WTC11 (cell line): Measurements from ENCODE around the gene EVI5L. TPM values are rescaled to one million over a fixed set of nuclear protein-coding genes. Genes with fewer than 3 reads are reported as not detected.

Source experiments
- ATAC-seq: fragments of 200-7000 bp; cut with Tn5 transposase; 2 replicates; pipeline ENCODE4 v1.10.0; 2021; ENCODE audit warnings: mild to moderate bottlenecking, moderate library complexity
- CTCF ChIA-PET: fragments of 300-600 bp; sonication (Branson Sonifier 250); formaldehyde crosslinking; loops from one replicate; lab custom pipeline; 2021; ENCODE audit warnings: antibody characterized with exemption; lab: Charles Lee
- POLR2A ChIA-PET: fragments of 350-600 bp; sonication (Branson Sonifier 250); formaldehyde crosslinking; loops from one replicate; lab custom pipeline; 2021; ENCODE audit warnings: antibody characterized with exemption; lab: Charles Lee
- DNase-seq: peaks from one replicate; pipeline ENCODE4 v3.0.0; 2021; ENCODE audit warnings: low spot score
- H3K27ac Mint-ChIP-seq: 2 replicates; pipeline ENCODE4 v1.8.0; 2021; ENCODE audit warnings: mixed read lengths
- H3K27me3 Mint-ChIP-seq: 2 replicates; pipeline ENCODE4 v1.8.0; 2021; ENCODE audit warnings: low read depth, mild to moderate bottlenecking, moderate library complexity, mixed read lengths
- H3K36me3 Mint-ChIP-seq: 2 replicates; pipeline ENCODE4 v1.8.0; 2021; ENCODE audit warnings: mixed read lengths
- H3K4me1 Mint-ChIP-seq: 2 replicates; pipeline ENCODE4 v1.8.0; 2022; ENCODE audit warnings: mixed read lengths
- H3K4me3 Mint-ChIP-seq: 2 replicates; pipeline ENCODE4 v1.8.0; 2021; ENCODE audit warnings: mild to moderate bottlenecking, moderate library complexity, mixed read lengths
- H3K9me3 Mint-ChIP-seq: 2 replicates; pipeline ENCODE4 v1.8.0; 2021; ENCODE audit warnings: mixed read lengths
- CREB1 ChIP-seq: sonication (generic); formaldehyde crosslinking; IDR thresholded peaks from 2 replicates; pipeline ENCODE4 v1.8.0; 2023; ENCODE audit warnings: mild to moderate bottlenecking, missing genetic modification reagents
- E2F5 ChIP-seq: sonication (generic); formaldehyde crosslinking; IDR thresholded peaks from 2 replicates; pipeline ENCODE4 v1.8.1; 2022; ENCODE audit warnings: mild to moderate bottlenecking, moderate library complexity, missing genetic modification reagents
- GABPB1 ChIP-seq: sonication (generic); formaldehyde crosslinking; IDR thresholded peaks from 2 replicates; pipeline ENCODE4 v1.8.1; 2023; ENCODE audit warnings: mild to moderate bottlenecking, missing genetic modification reagents
- JUN ChIP-seq: sonication (generic); formaldehyde crosslinking; IDR thresholded peaks from 2 replicates; pipeline ENCODE4 v1.8.0; 2023; ENCODE audit warnings: mild to moderate bottlenecking, missing genetic modification reagents
- KAT7 ChIP-seq: sonication (generic); formaldehyde crosslinking; IDR thresholded peaks from 2 replicates; pipeline ENCODE4 v1.8.1; 2023; ENCODE audit warnings: missing genetic modification reagents, mild to moderate bottlenecking, borderline replicate concordance
- MAX ChIP-seq: sonication (generic); formaldehyde crosslinking; IDR thresholded peaks from 2 replicates; pipeline ENCODE4 v1.8.0; 2022; ENCODE audit warnings: mild to moderate bottlenecking, missing genetic modification reagents
- NR2C2 ChIP-seq: sonication (generic); formaldehyde crosslinking; IDR thresholded peaks from 2 replicates; pipeline ENCODE4 v1.8.0; 2022; ENCODE audit warnings: mild to moderate bottlenecking, missing genetic modification reagents
- PREB ChIP-seq: sonication (generic); formaldehyde crosslinking; IDR thresholded peaks from 2 replicates; pipeline ENCODE4 v1.8.1; 2022; ENCODE audit warnings: mild to moderate bottlenecking, missing genetic modification reagents, moderate library complexity, borderline replicate concordance
- STAT6 ChIP-seq: sonication (generic); formaldehyde crosslinking; conservative IDR thresholded peaks from 2 replicates; pipeline ENCODE4 v1.8.1; 2023; ENCODE audit warnings: mild to moderate bottlenecking, low read depth, missing genetic modification reagents, moderate library complexity
- TEAD1 ChIP-seq: sonication (generic); formaldehyde crosslinking; IDR thresholded peaks from 2 replicates; pipeline ENCODE4 v1.8.0; 2022; ENCODE audit warnings: mild to moderate bottlenecking, missing genetic modification reagents
- ZNF219 ChIP-seq: sonication (generic); formaldehyde crosslinking; IDR thresholded peaks from 2 replicates; pipeline ENCODE4 v1.8.0; 2023; ENCODE audit warnings: missing genetic modification reagents, mild to moderate bottlenecking, borderline replicate concordance
- ZNF281 ChIP-seq: sonication (generic); formaldehyde crosslinking; IDR thresholded peaks from 2 replicates; pipeline ENCODE4 v1.8.0; 2023; ENCODE audit warnings: mild to moderate bottlenecking, missing genetic modification reagents
- ZNF423 ChIP-seq: fragments of 250-450 bp; sonication (Bioruptor Pico); IDR thresholded peaks from 2 replicates; pipeline ENCODE4 v2.1.2; 2022; ENCODE audit warnings: mild to moderate bottlenecking, moderate library complexity
- ZSCAN18 ChIP-seq: fragments of 250-450 bp; sonication (Bioruptor Pico); IDR thresholded peaks from 2 replicates; pipeline ENCODE4 v2.1.2; 2022; ENCODE audit warnings: mild to moderate bottlenecking, moderate library complexity
- total RNA-seq: library from RNA; stranded (reverse); gene quantifications from 3 replicates; pipeline ENCODE4 v1.2.3, GENCODE V29; 2021

EVI5L gene
- total RNA-seq, 1 experiment from 2014 or later: 10.5 TPM

- TF ChIP-seq JUN (CRISPR knock-in tag): no peak
Measured at GRCh38 chr19:7832781-7833180, 2.8 kb downstream of the EVI5L start (continued).

GRCh38 chr19:7833225-7834099 lies 3.4 kb downstream of the EVI5L start:
- Mint-ChIP-seq H3K27me3 (peaks cover 32% of the 10 kb centered on the region), H3K36me3 (no peaks in the 10 kb centered on the region), H3K27ac (no peak overlapping the region), H3K4me3 (no peak overlapping the region), H3K4me1 (peaks cover 14% of the 10 kb centered on the region), H3K9me3 (no peaks in the 10 kb centered on the region)
- ChIA-PET POLR2A (no interaction called here), CTCF (interaction anchor here (1.2 kb wide), 1 partner anchor 265 kb away, joined by 4 read pairs; no protein-coding TSS in a partner anchor)
- DNase-seq (no peak), ATAC-seq (no peak)
- 0 out of 2 replicates have a peak, but pooled peaks have one; percentile 13 for TF ChIP-seq GABPB1 (CRISPR knock-in tag)
- TF ChIP-seq ZNF281 (CRISPR knock-in tag): no peak

GRCh38 chr19:7839476-7839875 lies 9.5 kb downstream of the EVI5L start:
- Mint-ChIP-seq H3K27me3 (peaks cover 37% of the 10 kb centered on the region), H3K27ac (no peak overlapping the region), H3K4me1 (no peaks in the 10 kb centered on the region), H3K9me3 (peaks cover 6% of the 10 kb centered on the region), H3K4me3 (no peak overlapping the region), H3K36me3 (no peaks in the 10 kb centered on the region)
- ATAC-seq: no peak
- TF ChIP-seq NR2C2 (CRISPR knock-in tag) (no peak), KAT7 (no peak), ZSCAN18 (no peak), CREB1 (CRISPR knock-in tag) (no peak), MAX (CRISPR knock-in tag) (no peak), TEAD1 (CRISPR knock-in tag) (no peak), PREB (CRISPR knock-in tag) (no peak), STAT6 (no peak), ZNF423 (CRISPR knock-in tag) (no peak), E2F5 (CRISPR knock-in tag) (no peak), ZNF219 (CRISPR knock-in tag) (no peak)
- ChIA-PET CTCF (no interaction called here), POLR2A (no interaction called here)
- no peak for DNase-seq
